Nephron (organoid): Measurements from ENCODE around the gene OR52M1.

Experiments
- H3K27ac Mint-ChIP-seq, 3 experiments: 2 replicates each; pipeline ENCODE4 v1.8.0; 2020; ENCODE audit warnings: mixed read lengths in 3 of 3, mild to moderate bottlenecking in 2 of 3, moderate library complexity in 1 of 3
- H3K27me3 Mint-ChIP-seq: 2 replicates; pipeline ENCODE4 v1.8.0; 2021; ENCODE audit warnings: low read depth, mild to moderate bottlenecking, moderate library complexity, mixed read lengths
- H3K36me3 Mint-ChIP-seq: 2 replicates; pipeline ENCODE4 v1.8.0; 2020; ENCODE audit warnings: low read depth, mixed read lengths
- H3K4me1 Mint-ChIP-seq: 2 replicates; pipeline ENCODE4 v1.8.0; 2020; ENCODE audit warnings: mixed read lengths
- H3K4me3 Mint-ChIP-seq, 3 experiments: 2 replicates each; pipeline ENCODE4 v1.8.0; 2020; ENCODE audit warnings: mild to moderate bottlenecking in 3 of 3, mixed read lengths in 3 of 3, moderate library complexity in 2 of 3
- H3K9me3 Mint-ChIP-seq: 2 replicates; pipeline ENCODE4 v1.8.0; 2020; ENCODE audit warnings: mixed read lengths
- CTCF ChIP-seq, 3 experiments: fragments of 200-600 bp; sonication (generic); IDR thresholded peaks; one replicate each; pipeline ENCODE4 v1.5.0; 2021; ENCODE audit warnings: antibody characterized with exemption in 3 of 3; ENCODE audit not compliant: unreplicated experiment in 3 of 3

OR52M1 gene

GRCh38 chr11:4547416-4547815, 2.4 kb downstream of the OR52M1 start:
- H3K27me3 Mint-ChIP-seq = peaks cover under 1% of the 10 kb centered on the region
- H3K36me3 Mint-ChIP-seq = no peaks in the 10 kb centered on the region
- H3K9me3 Mint-ChIP-seq = peaks cover 4% of the 10 kb centered on the region
- no peak overlapping the region for H3K27ac Mint-ChIP-seq
- H3K4me1 Mint-ChIP-seq = no peaks in the 10 kb centered on the region
- no peak for TF ChIP-seq CTCF (IDR thresholded peaks at IDR 0.05; ENCODE audit: unreplicated experiment in 3 of 3)
- no peak overlapping the region for H3K4me3 Mint-ChIP-seq

- H3K9me3 Mint-ChIP-seq = peaks cover 6% of the 10 kb centered on the region
- no peaks in the 10 kb centered on the region for H3K4me1 Mint-ChIP-seq
- TF ChIP-seq CTCF (IDR thresholded peaks at IDR 0.05; ENCODE audit: unreplicated experiment in 3 of 3) = no peak
- H3K4me3 Mint-ChIP-seq = no peak overlapping the region
- no peak overlapping the region for H3K27ac Mint-ChIP-seq
- peaks cover 6% of the 10 kb centered on the region for H3K27me3 Mint-ChIP-seq
- H3K36me3 Mint-ChIP-seq = no peaks in the 10 kb centered on the region
Measured at GRCh38 chr11:4551346-4551979, 6.5 kb downstream of the OR52M1 start.

GRCh38 chr11:4559527-4560440, 14.8 kb downstream of the OR52M1 start:
- peaks cover 25% of the 10 kb centered on the region for H3K9me3 Mint-ChIP-seq
- no peaks in the 10 kb centered on the region for H3K36me3 Mint-ChIP-seq
- no peak overlapping the region for H3K4me3 Mint-ChIP-seq
- H3K27ac Mint-ChIP-seq = peak overlapping the region in 1 of 3 experiments; percentile 87
- no peaks in the 10 kb centered on the region for H3K4me1 Mint-ChIP-seq
- no peaks in the 10 kb centered on the region for H3K27me3 Mint-ChIP-seq
- TF ChIP-seq CTCF (IDR thresholded peaks at IDR 0.05; ENCODE audit: unreplicated experiment in 3 of 3) = no peak

GRCh38 chr11:4560467-4560866, 15.5 kb downstream of the OR52M1 start:
- Mint-ChIP-seq H3K9me3 (peaks cover 25% of the 10 kb centered on the region), H3K27me3 (no peaks in the 10 kb centered on the region), H3K27ac (peak overlapping the region in 1 of 3 experiments; percentile 87), H3K4me1 (no peaks in the 10 kb centered on the region), H3K36me3 (no peaks in the 10 kb centered on the region), H3K4me3 (no peak overlapping the region)
- TF ChIP-seq CTCF (IDR thresholded peaks at IDR 0.05; ENCODE audit: unreplicated experiment in 3 of 3) = no peak

- Mint-ChIP-seq H3K36me3 (no peaks in the 10 kb centered on the region), H3K27me3 (no peaks in the 10 kb centered on the region), H3K4me3 (no peak overlapping the region), H3K4me1 (no peaks in the 10 kb centered on the region), H3K27ac (no peak overlapping the region), H3K9me3 (peaks cover 25% of the 10 kb centered on the region)
- TF ChIP-seq CTCF (IDR thresholded peaks at IDR 0.05; ENCODE audit: unreplicated experiment in 3 of 3) = no peak
Measured at GRCh38 chr11:4565371-4565770, 20.4 kb downstream of the OR52M1 start.
